ENCODE results near the gene THAP5. TPM values are rescaled to one million over a fixed set of nuclear protein-coding genes. Genes with fewer than 3 reads are reported as not detected.
"Not testable (repeated sequence)": the region's sequence is repeated elsewhere in the genome, so short reads cannot be mapped to it uniquely, and the experiment has no call there.

Gene THAP5
- polyA plus RNA-seq, 2 of the 4 experiments (the other 2 are of a cell fraction), result 20.5 to 27.4 TPM

- 54% methylated on average over 2 of the region's 2 CpGs for WGBS (ENCODE audit: missing lambda C conversion rate)
- no peak for ATAC-seq
- ChIA-PET POLR2A (no interaction called here), CTCF (no interaction called here)
- DNase-seq (ENCODE audit: low read depth in 1 of 2, low spot score in 1 of 2), result no peak
- H3K4me2 ChIP-seq, result no peak overlapping the region
- H3K9me3 ChIP-seq, result no peaks in the 10 kb centered on the region
- TF ChIP-seq NPAS2 (CRISPR knock-in tag; IDR thresholded peaks at IDR 0.05; ENCODE audit: borderline replicate concordance), result no peak
- no peak for TF ChIP-seq ZC3H11A (IDR thresholded peaks at IDR 0.05)
- TF ChIP-seq MAFK (IDR thresholded peaks at IDR 0.05; ENCODE audit: partially characterized antibody), result no peak
- TF ChIP-seq CEBPB (IDR thresholded peaks at IDR 0.05), result no peak
- TF ChIP-seq CHD4 (IDR thresholded peaks at IDR 0.05; ENCODE audit: borderline replicate concordance), result no peak
- TF ChIP-seq PBX3 (IDR thresholded peaks at IDR 0.05), result no peak
- TF ChIP-seq, protein P1, sequence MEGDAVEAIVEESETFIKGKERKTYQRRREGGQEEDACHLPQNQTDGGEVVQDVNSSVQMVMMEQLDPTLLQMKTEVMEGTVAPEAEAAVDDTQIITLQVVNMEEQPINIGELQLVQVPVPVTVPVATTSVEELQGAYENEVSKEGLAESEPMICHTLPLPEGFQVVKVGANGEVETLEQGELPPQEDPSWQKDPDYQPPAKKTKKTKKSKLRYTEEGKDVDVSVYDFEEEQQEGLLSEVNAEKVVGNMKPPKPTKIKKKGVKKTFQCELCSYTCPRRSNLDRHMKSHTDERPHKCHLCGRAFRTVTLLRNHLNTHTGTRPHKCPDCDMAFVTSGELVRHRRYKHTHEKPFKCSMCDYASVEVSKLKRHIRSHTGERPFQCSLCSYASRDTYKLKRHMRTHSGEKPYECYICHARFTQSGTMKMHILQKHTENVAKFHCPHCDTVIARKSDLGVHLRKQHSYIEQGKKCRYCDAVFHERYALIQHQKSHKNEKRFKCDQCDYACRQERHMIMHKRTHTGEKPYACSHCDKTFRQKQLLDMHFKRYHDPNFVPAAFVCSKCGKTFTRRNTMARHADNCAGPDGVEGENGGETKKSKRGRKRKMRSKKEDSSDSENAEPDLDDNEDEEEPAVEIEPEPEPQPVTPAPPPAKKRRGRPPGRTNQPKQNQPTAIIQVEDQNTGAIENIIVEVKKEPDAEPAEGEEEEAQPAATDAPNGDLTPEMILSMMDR (IDR thresholded peaks at IDR 0.05), result no peak
- no peak for TF ChIP-seq BHLHE40 (IDR thresholded peaks at IDR 0.05; ENCODE audit: low read depth, low read length)
- TF ChIP-seq ATOH8 (CRISPR knock-in tag; IDR thresholded peaks at IDR 0.05; ENCODE audit: low read depth), result no peak
- no peak for TF ChIP-seq HOXB5 (CRISPR knock-in tag; IDR thresholded peaks at IDR 0.05)
- TF ChIP-seq FOXS1 (CRISPR knock-in tag; IDR thresholded peaks at IDR 0.05), result no peak
- TF ChIP-seq SMC3 (IDR thresholded peaks at IDR 0.05), result no peak
- no peak for TF ChIP-seq EHMT2 (IDR thresholded peaks at IDR 0.05; ENCODE audit: low read depth)
- TF ChIP-seq HOXA7 (CRISPR knock-in tag; IDR thresholded peaks at IDR 0.05), result no peak
- H3K4me3 ChIP-seq, result no peak overlapping the region
- no peaks in the 10 kb centered on the region for H3K4me1 ChIP-seq
- FAIRE-seq, result no peak
- H3K27ac ChIP-seq, result no peak overlapping the region
Observed at GRCh38 chr7:108541478-108541877, 28.0 kb downstream of the THAP5 start.

GRCh38 chr7:108538685-108539084 is 30.8 kb downstream of the THAP5 start:
- H3K4me1 ChIP-seq; H3K4me3 ChIP-seq; H3K27ac ChIP-seq; FAIRE-seq; H3K4me2 ChIP-seq; CTCF ChIA-PET; H3K9me3 ChIP-seq; ATAC-seq; DNase-seq (ENCODE audit: low read depth in 1 of 2, low spot score in 1 of 2); POLR2A ChIA-PET: not testable (repeated sequence)
- WGBS (ENCODE audit: missing lambda C conversion rate), result 63% methylated on average over 4 of the region's 4 CpGs

DNA sequence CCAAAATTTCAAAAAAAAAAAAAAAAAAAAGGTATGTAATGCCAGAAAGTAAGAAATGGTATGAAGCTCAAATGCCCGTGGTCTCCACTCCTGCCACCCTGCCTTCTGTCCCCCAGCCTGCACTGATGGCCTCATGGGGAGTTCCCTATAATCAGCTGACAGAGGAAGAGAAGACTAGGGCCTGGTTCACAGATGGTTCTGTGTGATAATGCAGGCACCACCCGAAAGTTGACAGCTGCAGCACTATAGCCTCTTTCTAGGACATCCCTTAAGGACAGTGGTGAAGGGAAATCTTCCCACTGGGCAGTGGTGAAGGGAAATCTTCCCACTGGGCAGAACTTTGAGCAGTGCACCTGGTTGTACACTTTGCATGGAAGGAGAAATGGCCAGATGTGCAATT is 31.3 kb downstream of the THAP5 start:
- H3K4me3 ChIP-seq; ATAC-seq; H3K4me1 ChIP-seq; H3K27ac ChIP-seq; H3K4me2 ChIP-seq; FAIRE-seq; POLR2A ChIA-PET; DNase-seq (ENCODE audit: low read depth in 1 of 2, low spot score in 1 of 2); H3K9me3 ChIP-seq; CTCF ChIA-PET: not testable (repeated sequence)
- WGBS (ENCODE audit: missing lambda C conversion rate), result 60% methylated on average over 2 of the region's 2 CpGs

- no peak for ATAC-seq
- Histone ChIP-seq H3K4me2 (no peak overlapping the region), H3K9me3 (no peaks in the 10 kb centered on the region), H3K4me1 (no peaks in the 10 kb centered on the region), H3K4me3 (no peak overlapping the region), H3K27ac (no peak overlapping the region)
- FAIRE-seq, result no peak
- ChIA-PET CTCF (interaction anchor here (1.1 kb wide), 1 partner anchor 10 kb away, joined by 5 read pairs; no protein-coding TSS in a partner anchor), POLR2A (no interaction called here)
- WGBS (ENCODE audit: missing lambda C conversion rate), result 63% methylated on average over 2 of the region's 2 CpGs
- DNase-seq (ENCODE audit: low read depth in 1 of 2, low spot score in 1 of 2), result no peak
- no peak for TF ChIP-seq SMC3 (IDR thresholded peaks at IDR 0.05)
- TF ChIP-seq HEYL (CRISPR knock-in tag; IDR thresholded peaks at IDR 0.05), result no peak
- TF ChIP-seq, protein P2, sequence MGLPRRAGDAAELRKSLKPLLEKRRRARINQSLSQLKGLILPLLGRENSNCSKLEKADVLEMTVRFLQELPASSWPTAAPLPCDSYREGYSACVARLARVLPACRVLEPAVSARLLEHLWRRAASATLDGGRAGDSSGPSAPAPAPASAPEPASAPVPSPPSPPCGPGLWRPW (IDR thresholded peaks at IDR 0.05), result no peak
- TF ChIP-seq TFCP2L1 (CRISPR knock-in tag; IDR thresholded peaks at IDR 0.05), result no peak
- TF ChIP-seq RFX5 (IDR thresholded peaks at IDR 0.05), result no peak
- TF ChIP-seq NPAS2 (CRISPR knock-in tag; IDR thresholded peaks at IDR 0.05; ENCODE audit: borderline replicate concordance), result no peak
- TF ChIP-seq RARB (CRISPR knock-in tag; IDR thresholded peaks at IDR 0.05), result no peak
- no peak for TF ChIP-seq SREBF2 (IDR thresholded peaks at IDR 0.05)
- TF ChIP-seq PBX3 (IDR thresholded peaks at IDR 0.05), result no peak
- no peak for TF ChIP-seq HOXA7 (CRISPR knock-in tag; IDR thresholded peaks at IDR 0.05)
- TF ChIP-seq FOSB (CRISPR knock-in tag; IDR thresholded peaks at IDR 0.05), result no peak
- TF ChIP-seq EP300 (IDR thresholded peaks at IDR 0.05), result no peak
- TF ChIP-seq, protein P1 (IDR thresholded peaks at IDR 0.05), result no peak
- TF ChIP-seq POLR2AphosphoS2 (conservative IDR thresholded peaks at IDR 0.05; ENCODE audit: low read length), result no peak
- no peak for TF ChIP-seq ZC3H11A (IDR thresholded peaks at IDR 0.05)
Observed at GRCh38 chr7:108537229-108537628, 32.3 kb downstream of the THAP5 start.
